IMR-90 (cell line): ENCODE measurements around the gene PARD3. TPM values are rescaled to one million over a fixed set of nuclear protein-coding genes. Genes with fewer than 3 reads are reported as not detected.
A peak's percentile ranks its signal among the peaks of the same experiment; 100 is the strongest.

Experiments used
- ATAC-seq: fragments of 200-7000 bp; cut with Tn5 transposase; 2 replicates; pipeline ENCODE4 v1.9.1; 2020; ENCODE audit warnings: low read depth, mild to moderate bottlenecking, moderate library complexity
- BruUV-seq: library from RNA; stranded (reverse); fragments of 400-500 nt; replicated peaks from 2 replicates; lab custom pipeline; 2021; lab: Mats Ljungman, UMichigan
- CTCF ChIA-PET: fragments of 300-600 bp; formaldehyde crosslinking; extraction: SDS; loops from one replicate; lab custom pipeline; 2021; ENCODE audit warnings: antibody characterized with exemption; lab: Yijun Ruan, JAX
- POLR2A ChIA-PET: fragments of 300-600 bp; sonication (Branson Sonifier 250); formaldehyde crosslinking; loops from one replicate; lab custom pipeline; 2022; ENCODE audit warnings: antibody characterized with exemption; ENCODE audit not compliant: unreplicated experiment; lab: Charles Lee
- DNase-seq: peaks from one replicate; pipeline ENCODE4 v3.0.0; 2013
- H2AFZ ChIP-seq: replicated peaks from 2 replicates; pipeline ENCODE3; 2013; ENCODE audit warnings: low read length, mild to moderate bottlenecking; ENCODE audit not compliant: poor library complexity
- H2AK5ac ChIP-seq: 2 replicates; pipeline ENCODE4 v1.6.1; 2013; ENCODE audit warnings: low read depth, low read length, inconsistent platforms
- H2AK9ac ChIP-seq: replicated peaks from 2 replicates; pipeline ENCODE3; 2013; ENCODE audit warnings: mild to moderate bottlenecking, low read depth, low read length, moderate library complexity; ENCODE audit not compliant: poor library complexity
- H2BK120ac ChIP-seq: 2 replicates; pipeline ENCODE4 v1.6.1; 2013; ENCODE audit warnings: low read depth, low read length, inconsistent platforms
- H2BK15ac ChIP-seq: 3 replicates; pipeline ENCODE4 v1.6.1; 2013; ENCODE audit warnings: low read depth, low read length, inconsistent platforms
- H2BK20ac ChIP-seq: 2 replicates; pipeline ENCODE4 v1.6.1; 2013; ENCODE audit warnings: low read depth, mild to moderate bottlenecking, inconsistent platforms, low read length, moderate library complexity
- H2BK5ac ChIP-seq: 2 replicates; pipeline ENCODE4 v1.6.1; 2013; ENCODE audit warnings: mild to moderate bottlenecking, low read depth, low read length, inconsistent platforms; ENCODE audit not compliant: poor library complexity, severe bottlenecking
- H3K14ac ChIP-seq: replicated peaks from 2 replicates; pipeline ENCODE4 v1.6.1; 2013; ENCODE audit warnings: low read depth, low read length, inconsistent platforms
- H3K18ac ChIP-seq: 2 replicates; pipeline ENCODE4 v1.6.1; 2013; ENCODE audit warnings: low read depth, low read length, control low read depth
- H3K23ac ChIP-seq: 2 replicates; pipeline ENCODE4 v1.6.1; 2013; ENCODE audit warnings: low read depth, low read length, inconsistent platforms
- H3K27ac ChIP-seq: 2 replicates; pipeline ENCODE4 v1.5.1; 2013; ENCODE audit warnings: mild to moderate bottlenecking, control low read depth, low read length; ENCODE audit not compliant: insufficient read depth
- H3K27me3 ChIP-seq: 2 replicates; pipeline ENCODE4 v1.6.1; 2013; ENCODE audit warnings: low read length; ENCODE audit not compliant: control insufficient read depth, insufficient read depth
- H3K36me3 ChIP-seq: 2 replicates; pipeline ENCODE4 v1.6.1; 2013; ENCODE audit warnings: low read length, mixed read lengths; ENCODE audit not compliant: control insufficient read depth, insufficient read depth
- H3K4ac ChIP-seq: 2 replicates; pipeline ENCODE4 v1.6.1; 2013; ENCODE audit warnings: low read depth, low read length, inconsistent platforms
- H3K4me1 ChIP-seq: 2 replicates; pipeline ENCODE4 v1.6.1; 2013; ENCODE audit warnings: low read length, mixed read lengths; ENCODE audit not compliant: control insufficient read depth, insufficient read depth
- H3K4me2 ChIP-seq: 2 replicates; pipeline ENCODE4 v1.6.1; 2013; ENCODE audit warnings: low read depth, mild to moderate bottlenecking, control low read depth, low read length, moderate library complexity
- H3K4me3 ChIP-seq: 2 replicates; pipeline ENCODE4 v1.5.1; 2013; ENCODE audit warnings: low read depth, mild to moderate bottlenecking, control low read depth, low read length, moderate library complexity; ENCODE audit not compliant: insufficient read depth
- H3K56ac ChIP-seq: 2 replicates; pipeline ENCODE4 v1.6.1; 2013; ENCODE audit warnings: low read length, inconsistent platforms; ENCODE audit not compliant: insufficient read depth; ENCODE audit errors: extremely low read depth
- H3K79me1 ChIP-seq, 2 experiments: 2 replicates each; pipeline ENCODE4 v1.6.1; 2013; ENCODE audit warnings: low read length in 2 of 2, inconsistent platforms in 1 of 2, low read depth in 1 of 2
- H3K9ac ChIP-seq: 2 replicates; pipeline ENCODE4 v1.6.1; 2013; ENCODE audit warnings: low read depth, low read length, control low read depth
- H3K9me1 ChIP-seq: 2 replicates; pipeline ENCODE4 v1.6.1; 2013; ENCODE audit warnings: low read length, inconsistent platforms; ENCODE audit not compliant: insufficient read depth
- H3K9me3 ChIP-seq: 2 replicates; pipeline ENCODE4 v1.6.1; 2013; ENCODE audit warnings: low read length; ENCODE audit not compliant: control insufficient read depth, insufficient read depth
- H4K20me1 ChIP-seq: 2 replicates; pipeline ENCODE4 v1.6.1; 2013; ENCODE audit warnings: low read length, inconsistent platforms; ENCODE audit not compliant: insufficient read depth
- H4K5ac ChIP-seq: 2 replicates; pipeline ENCODE4 v1.6.1; 2013; ENCODE audit warnings: mild to moderate bottlenecking, low read depth, low read length, control low read depth
- H4K8ac ChIP-seq, 2 experiments: 2 replicates each; pipeline ENCODE4 v1.6.1; 2013; ENCODE audit warnings: low read depth in 2 of 2, low read length in 2 of 2, control low read depth in 1 of 2, inconsistent platforms in 1 of 2
- H4K91ac ChIP-seq: 2 replicates; pipeline ENCODE4 v1.6.1; 2013; ENCODE audit warnings: low read depth, low read length, inconsistent platforms; ENCODE audit not compliant: insufficient read depth
- MAFK ChIP-seq: IDR thresholded peaks from 2 replicates; pipeline ENCODE4 v1.6.1; 2012; ENCODE audit warnings: low read depth, low read length, improper control_type of control experiment
- RFX5 ChIP-seq: IDR thresholded peaks from 2 replicates; pipeline ENCODE4 v1.8.0; 2012; ENCODE audit warnings: low read depth, mild to moderate bottlenecking, low read length, moderate library complexity
- WGBS, 2 experiments: methylation state at CpG; one replicate each; pipeline versions ENCODE4 v1.1.5 to v1.1.7; 2013; ENCODE audit warnings: missing lambda C conversion rate in 2 of 2; ENCODE audit not compliant: insufficient read length in 1 of 2; ENCODE audit errors: extremely low coverage in 2 of 2; 5-methylcytosine and 5-hydroxymethylcytosine counted together
- dilution Hi-C: fragments of 300-500 bp; cut with HindIII; formaldehyde crosslinking; loops from one replicate; pipeline ENCODE4 v1.14.3; 2018; ENCODE audit warnings: low sequenced_read_pairs; ENCODE audit not compliant: unreplicated experiment
- in situ Hi-C: fragments of 300-500 bp; cut with MboI; formaldehyde crosslinking; loops from 3 replicates; pipeline ENCODE4 v1.14.3; 2019; ENCODE audit warnings: low sequenced_read_pairs, inconsistent platforms, mixed read lengths
- intact Hi-C: fragments of 100-400 bp; cut with micrococcal nuclease; formaldehyde crosslinking; loops from 2 replicates; pipeline ENCODE4 v1.10.0; 2022
- polyA plus RNA-seq, 3 experiments: library from polyadenylated mRNA; depleted of rRNA; stranded (reverse); fragments of >200 nt; gene quantifications; 2 replicates each; pipeline ENCODE4 v1.2.3, GENCODE V29; 2012; ENCODE audit warnings: low replicate concordance in 1 of 3
- total RNA-seq: library from RNA; depleted of rRNA; stranded (reverse); fragments of >200 nt; gene quantifications from 2 replicates; pipeline ENCODE4 v1.2.3, GENCODE V29; 2012

Gene PARD3
- total and polyA plus RNA-seq, 2 of the 4 experiments (the other 2 are of a cell fraction): 14.6 to 37.5 TPM

DNA sequence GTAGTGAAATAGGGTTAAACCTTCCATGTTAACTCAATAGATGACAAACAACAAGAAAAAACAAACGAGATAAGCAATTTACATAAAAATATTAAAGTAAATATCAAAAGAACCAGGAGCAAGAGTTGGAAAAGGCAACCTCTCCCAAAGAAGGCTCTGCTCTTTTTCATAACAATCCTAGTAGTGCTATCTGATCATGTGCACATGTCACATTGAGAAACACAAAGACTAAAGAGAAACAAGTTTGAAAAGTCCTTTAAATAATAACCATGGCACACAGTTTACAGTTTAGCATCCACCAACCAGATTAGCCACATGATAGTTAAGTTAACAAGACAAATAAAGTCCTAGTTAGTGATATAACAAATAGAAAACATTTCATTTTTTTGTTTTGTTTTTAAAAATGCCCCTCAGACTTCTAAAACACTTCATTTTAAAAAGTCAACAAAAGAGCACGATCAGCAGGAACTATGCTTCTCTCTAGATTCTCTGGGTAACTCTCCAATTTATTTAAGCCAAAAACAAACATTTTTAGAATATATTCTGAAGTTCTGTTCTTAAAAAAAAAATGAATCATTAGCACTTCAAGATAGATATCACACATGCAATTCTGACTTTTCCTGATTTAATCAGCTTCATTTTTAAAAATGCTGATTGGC is 110.4 kb downstream of the PARD3 start:
- no TSS peak for BruUV-seq
- H3K4me2 ChIP-seq: peak overlapping the region; percentile 59; the same call in 1 of the 2 replicates
- POLR2A ChIA-PET: no interaction called here

More for the DNA sequence above, 110.4 kb downstream of the PARD3 start:
- H3K79me1 ChIP-seq: peaks cover 37 to 65% of the 10 kb centered on the region in 2 experiments
- no peaks in the 10 kb centered on the region for H3K9me3 ChIP-seq
- no peaks in the 10 kb centered on the region for H3K27me3 ChIP-seq
- no peaks in the 10 kb centered on the region; the same call in 1 of the 2 replicates for H4K20me1 ChIP-seq
- no peak overlapping the region for H2AK9ac ChIP-seq
- no peak overlapping the region for H2BK5ac ChIP-seq
- CTCF ChIA-PET: no interaction called here
- H4K5ac ChIP-seq: no peak overlapping the region
- TF ChIP-seq MAFK: 0 out of 2 replicates have a peak, but pooled peaks have one; percentile 19
- TF ChIP-seq RFX5: no peak
- H2BK20ac ChIP-seq: no peak overlapping the region
- DNase-seq (no peak), ATAC-seq (no peak)
- peaks cover 9% of the 10 kb centered on the region for H3K4me1 ChIP-seq
- intact Hi-C loops: no loop called here
- in situ Hi-C loops: no loop called here
- H3K4ac ChIP-seq: no peak overlapping the region
- H3K9me1 ChIP-seq: peaks cover 8% of the 10 kb centered on the region; the same call in 1 of the 2 replicates
- H2AFZ ChIP-seq: no peak overlapping the region
- H2AK5ac ChIP-seq: no peak overlapping the region
- WGBS, 2 experiments: no CpG with 5 or more reads among the region's 2 CpGs
- H3K27ac ChIP-seq: no peak overlapping the region
- no peak overlapping the region; the same call in 1 of the 2 replicates for H3K23ac ChIP-seq
- no peak overlapping the region for H4K91ac ChIP-seq
- H3K18ac ChIP-seq: no peak overlapping the region
- H3K4me3 ChIP-seq: no peak overlapping the region
- H3K14ac ChIP-seq: 0 out of 2 replicates have a peak overlapping the region, but pooled peaks have one; percentile 31
- dilution Hi-C loops: no loop called here
- no peak overlapping the region for H3K56ac ChIP-seq
- H4K8ac ChIP-seq: no peak overlapping the region
- no peaks in the 10 kb centered on the region for H3K36me3 ChIP-seq
- no peak overlapping the region for H3K9ac ChIP-seq
- no peak overlapping the region for H2BK120ac ChIP-seq
- no peak overlapping the region for H2BK15ac ChIP-seq
